ENCODE results near the gene MPZL1.

MPZL1 gene

DNA sequence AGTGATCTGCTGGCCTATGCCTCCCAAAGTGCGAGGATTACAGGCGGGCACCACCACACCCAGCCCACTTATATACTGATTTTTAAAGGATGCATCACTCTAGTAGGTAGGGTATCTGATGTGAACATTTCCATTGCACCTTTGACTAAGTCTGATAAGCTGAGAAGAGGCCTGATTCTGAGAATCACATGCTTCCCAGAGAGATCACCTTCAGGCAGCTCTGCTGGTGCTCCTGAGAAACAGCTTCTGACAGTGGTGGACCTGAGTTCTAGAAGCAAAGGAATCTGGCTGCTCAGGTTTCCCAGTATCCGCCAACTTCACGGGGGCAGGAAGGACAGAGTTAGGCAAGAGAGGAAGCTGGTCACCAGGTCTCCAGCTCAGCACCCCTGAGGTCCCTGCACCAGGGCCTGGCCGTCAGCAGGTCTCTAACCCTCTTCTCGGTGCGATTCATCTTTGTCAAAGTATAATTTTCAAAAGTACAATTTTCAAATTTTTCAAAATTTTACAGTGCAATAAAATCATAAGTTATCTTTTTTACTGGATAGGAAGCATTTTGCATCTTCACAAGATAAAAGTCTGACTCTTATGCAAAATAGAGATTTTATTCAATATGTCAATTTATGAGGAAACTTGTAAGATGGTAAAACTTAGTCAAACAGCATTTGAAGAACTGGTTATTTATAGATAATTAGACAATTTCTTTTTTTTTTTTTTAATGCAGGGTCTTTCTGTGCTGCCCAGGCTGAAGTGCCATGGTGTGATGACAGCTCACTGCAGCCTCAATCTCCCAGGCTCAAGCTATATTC, 25.8 kb upstream of the MPZL1 start:
- DNase-seq = no peak

GRCh38 chr1:167697667-167698141, 24.1 kb upstream of the MPZL1 start:
- DNase-seq = no peak

DNA sequence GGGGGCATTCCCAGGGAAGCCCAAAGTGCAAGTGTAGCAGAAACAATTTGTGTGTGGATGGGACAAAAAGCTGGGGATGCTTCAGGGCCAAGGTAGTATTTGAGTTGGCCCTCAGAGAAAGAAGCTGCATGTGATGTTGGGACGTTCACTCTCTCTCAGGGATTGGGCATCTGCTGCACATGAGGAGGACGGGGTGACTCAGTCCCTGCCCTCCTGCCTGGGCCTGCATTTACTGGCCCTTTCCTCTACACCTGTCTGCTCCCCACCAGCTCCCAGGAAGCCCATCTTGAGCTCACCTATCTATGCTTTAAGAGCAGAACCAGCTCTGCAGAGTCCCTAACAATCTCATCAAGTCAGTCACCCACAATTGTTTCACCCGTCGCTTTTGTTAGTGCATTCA, 23.5 kb upstream of the MPZL1 start:
- no peak for DNase-seq

- DNase-seq = no peak
These were observed 20.3 kb upstream of the MPZL1 start for GRCh38 chr1:167701510-167701909.

DNA sequence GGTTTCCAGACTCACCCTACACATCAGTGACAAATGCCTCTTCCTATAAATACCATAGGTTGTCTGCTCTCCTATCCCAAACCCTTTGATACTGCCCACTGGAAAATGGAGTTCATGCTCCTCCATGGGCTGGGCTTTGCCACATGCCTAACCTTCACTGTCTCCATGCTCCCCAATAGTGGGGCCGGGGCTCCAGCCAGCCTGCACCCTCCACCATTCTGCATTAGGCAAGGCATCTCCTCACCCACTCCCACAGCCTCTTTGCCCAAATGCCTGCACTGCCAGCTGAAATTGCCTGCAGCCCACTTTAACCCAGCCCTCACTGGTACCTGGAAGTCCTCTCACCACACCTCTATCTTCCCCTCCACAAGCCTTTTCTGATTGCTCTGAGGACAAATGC, 18.2 kb upstream of the MPZL1 start:
- no peak for DNase-seq

DNA sequence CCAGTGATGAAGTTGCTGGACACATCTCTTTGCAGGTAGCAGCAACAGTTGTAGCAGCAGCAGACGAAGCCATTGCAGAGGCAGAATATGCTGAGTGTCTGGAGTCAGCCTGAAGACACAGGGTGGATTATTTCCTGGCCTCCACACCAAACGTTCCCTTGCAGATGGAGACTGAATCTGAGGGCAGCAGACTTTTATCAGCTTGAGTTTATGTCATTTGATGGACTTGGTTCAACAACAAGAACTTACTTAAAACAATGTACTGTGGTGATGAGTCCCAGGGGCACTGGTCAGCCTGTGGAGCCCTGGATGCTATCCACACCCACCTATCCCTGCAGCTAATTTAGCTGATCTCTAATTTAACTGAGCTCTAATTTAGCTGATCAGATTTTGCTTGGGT, 17.1 kb upstream of the MPZL1 start:
- DNase-seq = no peak

DNA sequence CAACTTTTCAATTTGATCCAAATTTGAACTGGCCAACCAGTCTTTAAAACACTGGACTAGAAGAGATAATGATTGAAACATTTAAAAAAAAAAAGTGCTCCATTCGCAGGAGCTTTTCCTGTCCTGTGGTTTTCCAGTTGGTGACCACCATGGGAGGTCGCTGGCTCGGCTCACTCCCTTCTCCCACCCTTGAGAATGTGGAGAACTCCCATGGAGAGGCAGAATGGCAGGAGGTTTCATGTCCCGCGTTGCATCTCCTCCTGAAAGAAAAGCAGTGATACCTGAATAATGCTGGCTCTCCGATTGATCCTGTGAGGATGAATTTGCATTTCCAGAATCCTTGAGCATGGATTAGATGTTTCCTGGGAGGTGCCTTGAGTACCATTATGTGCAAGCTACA, 16.5 kb upstream of the MPZL1 start:
- DNase-seq = no peak

- DNase-seq = no peak
These were observed 15.4 kb upstream of the MPZL1 start for GRCh38 chr1:167706363-167706762.

GRCh38 chr1:167706931-167707877, 14.6 kb upstream of the MPZL1 start:
- no peak for DNase-seq

DNA sequence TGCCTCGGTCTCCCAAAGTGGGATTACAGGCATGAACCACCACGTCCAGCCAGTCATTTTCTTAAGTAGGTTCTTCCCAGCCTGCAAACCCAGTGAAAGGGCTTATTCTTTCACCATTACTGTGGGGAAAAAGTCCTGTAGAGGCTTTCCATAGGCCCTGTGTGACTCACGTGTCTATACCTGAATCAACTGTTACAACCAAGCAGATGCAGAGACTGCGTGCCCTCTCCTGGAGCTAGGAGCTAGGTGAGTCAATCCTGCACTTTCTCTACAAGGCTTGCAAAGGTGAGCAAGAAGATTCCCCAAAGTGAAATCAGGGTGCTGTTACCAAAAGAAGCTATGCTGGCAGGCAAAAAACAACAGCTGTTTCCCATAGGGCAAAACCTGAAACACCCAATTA, 13.8 kb upstream of the MPZL1 start:
- no peak for DNase-seq

- no peak for DNase-seq
These were observed 12.8 kb upstream of the MPZL1 start for GRCh38 chr1:167708940-167709389.

DNA sequence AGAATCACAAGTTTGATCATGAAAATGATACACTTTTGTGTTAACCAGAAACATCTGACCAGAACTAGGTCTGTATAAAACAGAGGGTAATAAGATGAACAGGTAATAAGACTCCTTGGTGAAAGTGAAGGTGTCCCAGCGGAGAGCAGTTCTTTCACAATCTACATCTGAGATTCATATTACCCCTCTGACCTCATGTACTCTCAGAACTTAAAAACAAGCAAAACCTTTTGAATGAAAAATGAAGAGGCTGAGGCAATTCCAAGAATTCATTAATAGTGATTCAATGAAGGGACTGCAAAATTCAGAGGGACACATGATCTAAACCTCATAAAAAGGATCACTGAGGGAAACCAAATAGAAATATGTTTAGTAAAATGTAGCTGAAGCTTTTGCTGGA, 10.9 kb upstream of the MPZL1 start:
- no peak for DNase-seq

- no peak for DNase-seq
These were observed 10.0 kb upstream of the MPZL1 start for GRCh38 chr1:167711797-167712196.

DNA sequence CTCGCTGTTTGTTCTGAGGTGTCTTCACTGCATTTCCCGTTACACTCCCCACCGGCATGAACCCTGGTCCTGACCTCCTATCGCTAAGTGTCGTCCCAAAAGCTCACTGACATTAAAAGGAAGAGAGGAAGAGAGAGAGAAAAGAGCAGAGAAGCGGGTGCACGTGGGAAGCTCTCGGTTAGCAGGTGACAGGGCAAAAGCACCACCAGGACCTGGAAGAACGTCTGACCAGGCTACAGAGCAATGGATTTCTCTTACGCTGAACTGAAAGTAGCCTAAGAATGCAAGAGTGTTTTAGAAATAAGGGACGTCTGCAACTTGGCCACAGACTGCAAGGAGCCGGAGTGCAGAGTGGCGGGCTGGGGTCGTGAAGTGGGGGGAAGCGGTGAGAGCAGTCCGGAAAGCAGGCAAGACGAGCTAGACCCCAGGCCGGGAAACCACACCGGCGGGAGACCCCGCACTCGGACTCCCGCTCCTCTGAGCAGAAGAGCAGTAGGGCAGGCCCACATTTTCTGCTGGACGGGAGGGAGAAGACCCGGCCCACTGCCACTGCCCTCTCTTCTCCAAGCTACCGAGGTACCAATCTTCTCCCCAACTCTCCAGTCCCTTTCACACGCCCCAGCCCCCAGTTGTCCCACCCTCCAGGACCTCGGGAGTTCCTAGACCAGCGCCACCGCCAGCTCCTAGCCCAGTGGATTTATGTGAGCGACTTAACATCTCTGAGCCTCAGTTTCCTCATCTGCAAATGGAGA, 8.3 kb upstream of the MPZL1 start:
- no peak for DNase-seq

DNA sequence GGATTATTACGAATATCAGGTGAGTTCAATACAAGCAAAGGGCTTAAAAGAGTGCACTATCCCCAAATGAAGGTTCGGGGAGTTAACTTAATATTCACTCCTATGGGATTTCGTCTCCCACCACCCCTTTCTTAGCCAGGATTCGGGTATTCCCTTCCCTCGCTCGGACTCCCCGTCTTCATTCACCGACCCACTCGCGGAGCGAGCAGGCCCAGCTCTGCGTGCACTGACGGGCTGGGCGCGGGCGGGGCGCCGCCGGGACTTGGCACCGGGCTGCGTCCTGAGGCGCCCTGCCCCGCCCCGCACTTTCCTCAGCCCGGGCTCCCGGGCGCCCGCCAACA, 7.7 kb upstream of the MPZL1 start:
- no peak for DNase-seq

DNA sequence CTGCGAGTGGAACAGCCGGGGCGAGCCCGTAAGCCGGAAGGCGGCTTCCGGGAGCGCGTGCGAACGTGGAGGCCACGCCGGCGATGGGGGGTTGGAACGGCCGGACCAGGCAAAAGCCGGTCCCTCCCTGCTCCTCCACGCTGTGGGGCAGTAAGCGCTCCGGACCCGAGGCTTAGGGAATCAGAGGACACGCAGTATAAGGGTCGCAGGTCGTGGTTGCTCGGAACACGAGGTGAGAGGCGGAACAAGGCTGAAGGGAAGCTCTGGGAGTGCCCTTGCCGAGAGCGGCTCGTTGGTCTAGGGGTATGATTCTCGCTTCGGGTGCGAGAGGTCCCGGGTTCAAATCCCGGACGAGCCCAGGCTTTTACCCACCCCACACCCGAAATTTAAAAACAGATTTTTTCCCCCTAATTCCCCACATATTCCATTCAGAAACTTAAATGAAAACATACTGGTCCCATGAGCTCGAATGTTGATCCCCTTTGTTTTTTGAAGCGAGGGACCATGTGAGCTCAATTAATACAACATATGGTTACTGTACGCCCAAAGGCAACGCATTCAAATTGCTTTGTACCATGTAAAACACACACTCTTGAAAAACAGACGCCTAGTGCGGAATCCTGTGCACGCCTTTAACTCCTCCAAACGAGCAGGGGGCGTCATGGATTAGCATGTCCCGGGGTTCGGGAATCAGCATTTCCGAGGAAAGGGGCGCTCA, 7.2 kb upstream of the MPZL1 start:
- peak; percentile 84 for DNase-seq

- DNase-seq = peak; percentile 93
These were observed 6.4 kb upstream of the MPZL1 start for GRCh38 chr1:167715157-167715999.

DNA sequence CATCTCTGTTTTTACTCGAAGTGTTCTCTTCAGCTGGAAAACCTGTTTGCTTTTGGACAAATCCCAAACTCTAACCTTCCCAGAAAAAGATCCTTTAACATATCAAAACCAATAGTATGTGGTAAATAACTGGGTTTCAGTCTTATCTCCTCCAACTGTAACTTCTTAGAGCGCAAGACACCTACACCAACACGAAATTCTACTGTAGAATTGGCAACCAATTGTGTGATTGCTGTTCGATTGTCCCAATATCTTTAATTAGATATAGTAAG, 5.8 kb upstream of the MPZL1 start:
- DNase-seq = no peak

DNA sequence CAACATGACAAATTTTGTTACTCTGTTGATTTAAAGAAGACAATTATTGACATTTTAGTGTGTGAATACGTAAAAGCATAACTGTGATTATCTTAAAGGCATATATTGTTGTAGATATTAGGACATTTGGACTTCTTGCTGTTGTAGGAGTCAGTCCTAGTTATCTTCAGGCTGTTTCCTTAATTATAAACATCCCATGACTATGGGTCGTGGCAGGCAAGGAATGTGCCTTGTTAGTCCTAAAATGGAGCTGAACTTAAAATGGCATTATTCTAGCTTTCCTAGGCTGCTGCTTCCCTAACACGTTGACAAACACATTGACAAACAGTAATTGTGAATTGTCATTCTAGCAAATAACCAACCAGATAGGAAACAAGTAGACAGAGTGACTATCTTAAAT, 4.4 kb upstream of the MPZL1 start:
- no peak for DNase-seq

DNA sequence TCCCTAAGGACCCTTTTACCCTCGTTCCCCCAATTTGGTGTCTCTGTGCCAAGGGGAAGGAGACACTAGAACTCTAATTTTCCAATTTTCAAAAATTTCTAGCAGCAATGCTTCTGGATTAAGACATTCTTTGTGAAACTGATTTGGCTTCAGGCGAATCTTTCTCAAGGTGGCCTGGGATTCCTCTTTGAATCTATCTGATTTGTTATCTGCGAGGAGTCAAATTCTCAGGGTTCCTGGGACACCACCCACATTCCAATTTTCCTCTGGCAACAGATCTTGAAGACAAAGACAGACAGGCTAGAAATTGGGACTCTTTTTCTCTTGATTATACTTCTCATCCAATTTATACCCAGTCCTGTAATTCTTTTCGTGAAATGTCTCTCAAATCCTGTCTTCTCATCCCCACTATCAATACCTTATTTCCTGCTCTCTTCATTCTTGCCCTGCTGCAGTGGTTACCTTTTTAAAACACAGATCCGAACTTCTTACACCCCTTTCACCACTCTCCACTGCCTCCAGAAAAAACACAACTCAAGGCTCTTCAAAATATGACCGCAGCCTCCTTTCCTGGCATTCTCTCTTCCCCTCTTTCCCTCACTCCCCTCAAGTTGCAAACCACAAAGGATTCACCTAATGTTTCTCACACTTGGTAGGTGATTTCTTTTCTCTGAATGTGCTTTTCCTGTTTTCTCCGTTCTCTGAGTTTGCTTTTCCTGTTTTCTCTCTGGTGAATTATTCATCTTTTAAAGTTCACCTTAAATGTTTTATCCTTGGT, 2.7 kb upstream of the MPZL1 start:
- no peak for DNase-seq

Data from CD4-positive, alpha-beta T cell treated with Interleukin-4 for 4 hours (primary cell).